Lung (tissue), 12 donors: ENCODE data around the gene LOXHD1. TPM values are rescaled to one million over a fixed set of nuclear protein-coding genes. Genes with fewer than 3 reads are reported as not detected.

Experiments used
- ATAC-seq: fragments of 200-7000 bp; cut with Tn5 transposase; one replicate; pipeline ENCODE4 v1.9.1; 2020; ENCODE audit warnings: moderate number of reproducible peaks; ENCODE audit not compliant: insufficient read depth, low FRiP score
- DNase-seq, 3 donors: peaks; one replicate each; pipeline ENCODE4 v3.0.0-alpha.2; 2013 to 2017
- H3K27ac ChIP-seq, 2 donors: one replicate each; pipeline ENCODE4 v1.5.1; 2013; ENCODE audit warnings: mild to moderate bottlenecking in 2 of 2, moderate library complexity in 2 of 2, control low read depth in 1 of 2, inconsistent platforms in 1 of 2, low read depth in 1 of 2, low read length in 1 of 2
- H3K27me3 ChIP-seq, 3 donors: one replicate each; pipeline ENCODE4 v1.5.1; 2013; ENCODE audit warnings: low read length in 2 of 3; ENCODE audit not compliant: control insufficient read depth in 3 of 3, insufficient read depth in 3 of 3
- H3K36me3 ChIP-seq, 4 donors: one replicate each; pipeline ENCODE4 v1.5.1; 2013; ENCODE audit warnings: low read length in 4 of 4, mild to moderate bottlenecking in 1 of 4, moderate library complexity in 1 of 4; ENCODE audit not compliant: control insufficient read depth in 4 of 4, insufficient read depth in 4 of 4
- H3K4me1 ChIP-seq, 5 donors: one replicate each; pipeline ENCODE4 v1.5.1; 2013; ENCODE audit warnings: low read length in 5 of 5, mild to moderate bottlenecking in 2 of 5, moderate library complexity in 1 of 5; ENCODE audit not compliant: control insufficient read depth in 5 of 5, insufficient read depth in 5 of 5
- H3K4me3 ChIP-seq: one replicate; pipeline ENCODE4 v1.5.1; 2013; ENCODE audit warnings: mild to moderate bottlenecking, control low read depth, moderate library complexity
- H3K9ac ChIP-seq, 2 donors: one replicate each; pipeline ENCODE4 v1.5.1; 2013; ENCODE audit warnings: low read length in 2 of 2, control low read depth in 1 of 2; ENCODE audit not compliant: insufficient read depth in 1 of 2
- H3K9me3 ChIP-seq, 4 donors: one replicate each; pipeline ENCODE4 v1.5.1; 2013; ENCODE audit warnings: low read length in 3 of 4, mild to moderate bottlenecking in 1 of 4, moderate library complexity in 1 of 4; ENCODE audit not compliant: control insufficient read depth in 4 of 4, insufficient read depth in 3 of 4
- CTCF ChIP-seq: IDR thresholded peaks from 2 replicates; pipeline ENCODE4 v1.5.1; 2012; ENCODE audit warnings: mild to moderate bottlenecking; ENCODE audit errors: control extremely low read depth, extremely low read depth
- WGBS, 2 donors: extraction: QIAGEN DNeasy Blood & Tissue Kit; methylation state at CpG; one replicate each; pipeline ENCODE4 v1.1.7; 2013; 5-methylcytosine and 5-hydroxymethylcytosine counted together
- polyA plus RNA-seq, 2 donors: library from polyadenylated mRNA; stranded (reverse); fragments of 200-250 nt; gene quantifications; one replicate each; pipeline ENCODE4 v1.2.1, GENCODE V29; 2013
- total RNA-seq, 2 donors: library from RNA; depleted of rRNA in 1 of 2; stranded (reverse); fragments of >200 nt in 1 of 2; gene quantifications; one replicate each; pipeline ENCODE4 v1.2.1, GENCODE V29; 2014 to 2021
- donor health status: control.
- donor health status: control.
- donor health status: Bipolar disorder and iron deficiency.
- donor health status: healthy.
- donor health status: DM: yes; HTN: yes; CAD: no.

The LOXHD1 gene
- total and polyA plus RNA-seq, 4 donors, result 0.45 to 3.1 (median 1.2) TPM

GRCh38 chr18:46436621-46437020 lies 220.4 kb downstream of the LOXHD1 start:
- H3K4me1 ChIP-seq, result peaks cover 0 to 3% (median 0%) of the 10 kb centered on the region in 5 donors
- whole genome bisulfite sequencing, 2 donors, result 84 to 97% methylated on average over 2 of the region's 2 CpGs
- H3K4me3 ChIP-seq, result no peak overlapping the region
- H3K36me3 ChIP-seq, result peaks cover 0 to 9% (median 3%) of the 10 kb centered on the region in 4 donors
- TF ChIP-seq CTCF, result no peak
- no peaks in the 10 kb centered on the region for H3K27me3 ChIP-seq
- no peaks in the 10 kb centered on the region for H3K9me3 ChIP-seq
- H3K27ac ChIP-seq, result no peak overlapping the region
- ATAC-seq, result no peak
- DNase-seq, result no peak
- no peak overlapping the region for H3K9ac ChIP-seq

- 93 to 96% methylated on average over 9 of the region's 9 CpGs for WGBS, 2 donors
- no peak for DNase-seq
- no peak for ATAC-seq
Measured at GRCh38 chr18:46435031-46435430, 222.0 kb downstream of the LOXHD1 start.

GRCh38 chr18:46434629-46435028 lies 222.4 kb downstream of the LOXHD1 start:
- H3K4me1 ChIP-seq, result peaks cover 0 to 5% (median 3%) of the 10 kb centered on the region in 5 donors
- no peak for ATAC-seq
- DNase-seq, result no peak
- H3K9ac ChIP-seq, result no peak overlapping the region
- no peaks in the 10 kb centered on the region for H3K27me3 ChIP-seq
- no peak for TF ChIP-seq CTCF
- no peak overlapping the region for H3K27ac ChIP-seq
- H3K4me3 ChIP-seq, result no peak overlapping the region
- WGBS, 2 donors, result 96% methylated on average over 3 of the region's 3 CpGs
- no peaks in the 10 kb centered on the region for H3K9me3 ChIP-seq
- H3K36me3 ChIP-seq, result peaks cover 0 to 9% (median 3%) of the 10 kb centered on the region in 4 donors

More at GRCh38 chr18:46435031-46435430, 222.0 kb downstream of the LOXHD1 start:
- no peaks in the 10 kb centered on the region for H3K27me3 ChIP-seq
- no peak for TF ChIP-seq CTCF
- no peak overlapping the region for H3K4me3 ChIP-seq
- H3K9ac ChIP-seq, result no peak overlapping the region
- H3K27ac ChIP-seq, result no peak overlapping the region
- no peaks in the 10 kb centered on the region for H3K9me3 ChIP-seq
- H3K4me1 ChIP-seq, result peaks cover 0 to 5% (median 3%) of the 10 kb centered on the region in 5 donors
- peaks cover 0 to 9% (median 3%) of the 10 kb centered on the region in 4 donors for H3K36me3 ChIP-seq
